H1 (cell line): ENCODE data around the gene RMND1.

Experiments used
- BRCA1 ChIP-seq: IDR thresholded peaks from 2 replicates; pipeline ENCODE4 v1.6.1; 2012; ENCODE audit warnings: low read depth, low read length, improper control_type of control experiment
- EZH2 ChIP-seq: fragments of 200-600 bp; sonication (generic); IDR thresholded peaks from 2 replicates; pipeline ENCODE4 v1.7.1; 2012; ENCODE audit warnings: low read depth, mild to moderate bottlenecking, moderate library complexity, low read length, inconsistent platforms; ENCODE audit not compliant: severe bottlenecking
- KDM1A ChIP-seq: fragments of 200-600, 300-600 bp; sonication (generic); IDR thresholded peaks from 2 replicates; pipeline ENCODE4 v1.7.1; 2016; ENCODE audit warnings: mild to moderate bottlenecking, low read length, borderline replicate concordance
- TAF1 ChIP-seq: IDR thresholded peaks from 2 replicates; pipeline ENCODE4 v1.6.1; 2011; ENCODE audit warnings: mild to moderate bottlenecking, low read depth, low read length
- TF ChIP-seq, protein P1 (sequence below), 3 experiments: IDR thresholded peaks; 1 replicate in 2 of 3; 2 replicates in 1 of 3; pipeline versions ENCODE4 v1.5.1 to v1.6.1; 2011; ENCODE audit warnings: low read length in 3 of 3, mild to moderate bottlenecking in 3 of 3, inconsistent platforms in 2 of 3, low read depth in 1 of 3, moderate library complexity in 1 of 3; ENCODE audit not compliant: insufficient read depth in 1 of 3; ENCODE audit errors: control extremely low read depth in 1 of 3

DNA sequence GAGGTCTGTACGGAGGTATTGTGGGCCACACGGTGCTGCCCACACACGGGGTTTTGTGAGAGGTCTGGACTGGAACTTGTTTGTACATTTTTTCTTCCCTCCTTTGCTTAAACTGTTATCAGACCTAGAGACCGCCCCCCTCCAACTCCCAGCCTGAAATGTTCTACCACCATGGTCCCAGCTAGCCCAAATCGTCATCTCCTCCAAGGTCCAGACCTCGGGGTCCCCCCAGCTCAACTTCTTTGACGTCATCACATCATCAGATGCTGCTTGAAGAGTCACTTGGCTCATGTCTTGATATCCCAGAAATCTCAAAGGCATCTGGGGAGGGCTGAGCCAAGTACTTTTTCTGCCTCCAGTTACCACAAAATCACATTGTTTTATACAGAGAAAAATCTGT, 39.1 kb upstream of the RMND1 start:
- TF ChIP-seq, protein P1, sequence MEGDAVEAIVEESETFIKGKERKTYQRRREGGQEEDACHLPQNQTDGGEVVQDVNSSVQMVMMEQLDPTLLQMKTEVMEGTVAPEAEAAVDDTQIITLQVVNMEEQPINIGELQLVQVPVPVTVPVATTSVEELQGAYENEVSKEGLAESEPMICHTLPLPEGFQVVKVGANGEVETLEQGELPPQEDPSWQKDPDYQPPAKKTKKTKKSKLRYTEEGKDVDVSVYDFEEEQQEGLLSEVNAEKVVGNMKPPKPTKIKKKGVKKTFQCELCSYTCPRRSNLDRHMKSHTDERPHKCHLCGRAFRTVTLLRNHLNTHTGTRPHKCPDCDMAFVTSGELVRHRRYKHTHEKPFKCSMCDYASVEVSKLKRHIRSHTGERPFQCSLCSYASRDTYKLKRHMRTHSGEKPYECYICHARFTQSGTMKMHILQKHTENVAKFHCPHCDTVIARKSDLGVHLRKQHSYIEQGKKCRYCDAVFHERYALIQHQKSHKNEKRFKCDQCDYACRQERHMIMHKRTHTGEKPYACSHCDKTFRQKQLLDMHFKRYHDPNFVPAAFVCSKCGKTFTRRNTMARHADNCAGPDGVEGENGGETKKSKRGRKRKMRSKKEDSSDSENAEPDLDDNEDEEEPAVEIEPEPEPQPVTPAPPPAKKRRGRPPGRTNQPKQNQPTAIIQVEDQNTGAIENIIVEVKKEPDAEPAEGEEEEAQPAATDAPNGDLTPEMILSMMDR (IDR thresholded peaks at IDR 0.05; ENCODE audit: control extremely low read depth in 1 of 3, insufficient read depth in 1 of 3, low read depth in 1 of 3, low read length in 3 of 3): no peak
- TF ChIP-seq EZH2 (no peak), TAF1 (no peak), BRCA1 (no peak), KDM1A (no peak)
